SKM-1 treated with dmso at 0.1 percent for 144 hours (cell line): Measurements from ENCODE around the gene ABCG8.

Source experiments
- DNase-seq: peaks from one replicate; lab custom pipeline; 2025; ENCODE audit not compliant: unreplicated experiment; lab: John Stamatoyannopoulos, UW

The ABCG8 gene

DNA sequence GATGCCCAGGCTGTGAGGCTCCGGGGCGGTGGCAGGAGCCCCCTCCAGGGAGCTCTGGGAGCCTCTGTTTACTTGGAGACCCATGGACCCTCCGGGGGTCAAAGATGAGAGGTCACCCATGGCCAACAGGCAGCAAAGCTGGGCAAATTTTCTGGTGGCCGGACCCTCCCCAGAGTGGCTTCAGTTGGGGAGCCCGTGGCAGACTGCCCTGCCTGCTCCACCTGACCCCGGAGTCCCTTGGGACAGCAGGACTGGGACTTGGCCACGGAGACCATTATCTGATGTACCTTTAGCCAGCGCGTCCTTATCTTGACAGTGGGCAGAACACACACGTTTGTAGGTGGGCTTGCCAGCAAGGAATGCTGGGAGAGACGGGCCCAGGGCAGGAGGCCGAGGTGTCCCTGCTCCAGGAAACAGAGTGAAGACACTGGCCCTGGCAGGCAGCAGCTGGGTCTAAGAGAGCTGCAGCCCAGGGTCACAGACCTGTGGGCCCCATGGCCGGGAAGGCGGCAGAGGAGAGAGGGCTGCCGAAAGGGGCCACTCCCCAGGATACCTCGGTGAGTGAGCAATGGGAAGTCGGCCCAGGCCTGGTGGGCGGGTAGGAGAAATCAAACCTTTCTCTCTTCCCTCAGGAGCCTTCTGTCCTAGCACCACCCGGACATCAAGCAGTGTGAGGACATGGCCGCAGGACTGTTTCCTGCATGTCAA lies at the start of gene ABCG8, which contains the start of gene ABCG5:
Gene ABCG8, plus strand, starts transcription at position 412 of the 708 bp plus-strand sequence. Its CDS starts 83 bp downstream, at position 495.
Gene ABCG5, minus strand, starts transcription at position 280 of the 708 bp plus-strand sequence. Its CDS starts 160 bp downstream, at position 120.
- DNase-seq: no peak

DNA sequence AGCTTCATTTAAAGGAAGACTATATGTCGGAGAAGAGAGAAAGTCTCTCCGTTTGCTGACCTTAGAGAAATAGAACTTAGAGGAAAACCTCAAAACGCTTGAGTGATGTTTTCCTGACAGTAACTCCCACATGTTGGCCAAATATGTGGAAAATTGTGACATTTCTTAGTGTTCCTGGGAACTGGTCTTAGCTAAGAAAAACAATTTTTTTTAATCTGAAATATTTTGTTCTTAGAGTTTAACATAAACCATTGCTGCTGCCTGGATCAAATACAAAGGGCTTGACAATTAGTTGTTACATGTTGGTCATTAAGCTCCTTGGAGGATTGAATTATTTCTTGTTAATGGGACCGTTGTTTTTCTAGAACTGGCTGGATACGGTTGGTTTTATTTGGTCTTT lies 48.6 kb upstream of the ABCG8 start:
- DNase-seq: no peak

DNA sequence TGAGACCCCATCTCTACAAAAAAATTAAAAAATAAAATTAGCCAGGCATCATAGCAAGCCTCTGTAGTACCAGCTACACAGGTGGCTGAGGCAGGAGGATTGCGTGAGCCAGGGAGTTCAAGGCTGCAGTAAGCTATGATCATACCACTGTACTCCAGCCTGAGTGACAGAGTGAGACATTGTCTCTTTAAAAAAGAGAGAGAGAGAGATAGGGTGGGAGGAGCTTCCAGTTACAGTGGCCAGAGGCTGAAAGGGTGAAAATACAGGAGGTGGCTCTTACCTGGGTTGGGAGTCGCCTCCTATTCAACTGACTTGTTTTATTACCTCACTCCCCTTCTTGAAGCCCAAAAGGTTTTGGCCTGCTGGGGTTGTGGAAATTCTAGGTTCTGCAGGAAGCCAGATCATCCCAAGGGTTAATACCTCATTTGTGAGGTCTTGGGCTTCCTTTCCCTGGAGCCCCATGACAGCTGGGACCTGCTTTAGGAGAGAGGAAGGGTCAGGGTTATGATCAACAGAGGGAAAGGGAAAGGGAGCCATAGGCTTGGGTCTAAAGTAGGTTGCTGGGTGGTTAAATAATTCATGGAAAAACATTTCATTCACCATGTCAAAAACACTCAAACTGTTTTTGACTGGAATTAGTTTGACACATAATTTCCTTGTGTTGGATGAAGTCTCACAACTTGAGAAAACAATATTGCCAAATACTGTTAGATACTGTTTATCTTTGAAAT lies 47.6 kb upstream of the ABCG8 start:
- no peak for DNase-seq

DNA sequence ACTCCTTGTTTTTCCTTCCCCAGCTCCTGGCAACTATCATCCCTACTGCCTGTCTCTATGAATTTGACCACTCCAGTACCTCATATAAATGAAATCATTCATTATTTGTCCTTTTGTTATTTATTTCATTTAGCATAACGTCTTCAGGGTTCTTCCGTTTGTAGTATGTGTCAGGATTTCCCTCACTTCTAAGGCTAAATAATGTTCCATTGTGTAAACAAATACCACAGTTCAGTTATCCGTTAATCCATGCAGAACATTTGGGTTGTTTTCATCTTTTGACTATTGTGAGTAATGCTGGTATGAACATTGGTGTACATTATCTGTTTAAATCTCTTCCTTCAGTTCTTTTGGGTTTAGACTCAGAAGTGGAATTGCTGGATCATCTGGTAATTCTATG lies 46.1 kb upstream of the ABCG8 start:
- no peak for DNase-seq

DNA sequence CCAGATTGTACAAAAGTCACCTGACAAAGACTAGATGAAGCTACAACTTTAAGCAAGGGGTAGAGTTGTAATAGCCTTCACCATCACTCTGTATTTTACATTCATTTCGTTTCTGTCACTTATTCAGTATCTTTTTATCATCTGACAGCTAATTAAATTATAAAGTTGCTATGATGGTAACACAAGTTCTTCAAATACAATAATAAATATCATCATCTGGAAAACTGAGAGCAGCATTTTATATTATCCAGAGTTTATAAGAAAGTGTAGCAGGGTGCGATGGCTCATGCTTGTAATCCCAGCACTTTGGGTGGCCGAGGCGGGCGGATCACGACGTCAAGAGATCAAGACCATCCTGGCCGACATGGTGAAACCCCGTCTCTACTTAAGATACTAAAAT lies 43.8 kb upstream of the ABCG8 start:
- no peak for DNase-seq

DNA sequence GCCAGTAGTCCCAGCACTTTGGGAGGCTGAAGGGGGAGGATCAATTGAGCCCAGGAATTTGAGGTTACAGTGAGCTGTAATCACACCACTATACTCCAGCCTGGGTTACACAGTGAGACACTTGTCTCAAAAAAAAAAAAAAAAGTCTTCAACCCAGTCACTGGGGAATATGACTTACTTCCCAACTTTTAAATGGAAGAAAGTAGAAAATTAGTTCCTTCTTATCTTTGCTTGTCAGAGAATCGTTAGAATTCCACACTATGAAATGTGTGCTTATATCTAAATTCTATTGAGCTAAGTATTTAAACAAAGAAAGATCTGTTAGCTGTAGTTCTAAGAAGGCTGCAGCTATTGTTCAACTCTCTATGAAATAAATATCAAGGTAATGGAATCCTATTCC lies 42.6 kb upstream of the ABCG8 start:
- DNase-seq: no peak

DNA sequence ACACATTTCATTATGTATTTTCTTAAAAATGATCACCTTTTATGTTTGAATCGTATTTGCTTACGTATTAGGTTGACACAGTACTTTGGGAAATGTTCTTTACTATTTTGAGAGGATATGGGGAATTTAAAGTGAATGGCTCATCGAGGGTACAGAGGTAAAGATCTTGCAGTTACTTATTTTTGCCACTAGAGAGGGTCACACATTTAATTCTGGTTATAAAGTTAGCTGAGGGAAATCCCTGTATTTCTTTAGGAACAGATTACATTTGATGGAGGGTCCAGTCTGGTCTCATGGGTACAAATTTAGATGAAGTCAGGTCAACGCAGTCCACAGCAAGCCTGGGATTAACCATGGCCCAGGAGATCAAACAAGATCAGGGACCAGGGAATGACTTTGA lies 40.5 kb upstream of the ABCG8 start:
- peak; percentile 27 for DNase-seq

DNA sequence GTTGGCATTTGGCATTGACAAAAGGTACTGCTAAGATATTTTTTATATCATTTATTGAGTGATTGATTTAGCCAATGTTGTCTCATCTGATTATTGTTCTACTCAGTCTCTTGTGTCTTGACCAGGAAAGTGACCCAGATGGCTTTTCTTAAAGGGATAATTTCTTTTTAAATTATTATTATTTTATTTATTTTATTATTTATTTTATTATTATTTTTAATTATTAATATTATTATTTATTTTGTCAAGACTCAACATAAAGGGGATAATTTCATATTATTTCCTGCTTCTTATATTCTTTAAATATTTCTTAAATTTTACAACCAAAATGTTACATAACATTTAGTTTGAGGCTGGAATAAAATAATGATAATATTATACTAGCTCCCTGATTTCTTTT lies 37.9 kb upstream of the ABCG8 start:
- no peak for DNase-seq

DNA sequence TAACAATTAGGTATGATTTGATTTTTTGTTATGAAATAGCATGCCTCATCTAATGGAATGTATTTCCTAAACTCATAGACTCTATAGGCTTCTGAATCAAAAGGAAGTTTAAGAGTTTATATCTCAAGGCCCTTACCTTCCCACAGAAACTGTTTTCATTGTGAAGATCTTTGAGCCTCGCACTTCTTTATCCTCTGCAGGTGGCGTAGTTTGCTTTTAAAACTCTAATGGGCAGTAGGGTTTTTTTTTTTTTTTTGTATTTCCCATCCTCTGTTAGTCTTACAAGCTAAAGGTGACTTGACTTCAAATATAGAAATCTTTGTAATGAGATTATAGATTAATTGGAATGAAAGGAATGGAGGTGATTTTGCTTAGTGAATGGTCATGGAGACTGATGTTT lies 36.6 kb upstream of the ABCG8 start:
- DNase-seq: no peak

DNA sequence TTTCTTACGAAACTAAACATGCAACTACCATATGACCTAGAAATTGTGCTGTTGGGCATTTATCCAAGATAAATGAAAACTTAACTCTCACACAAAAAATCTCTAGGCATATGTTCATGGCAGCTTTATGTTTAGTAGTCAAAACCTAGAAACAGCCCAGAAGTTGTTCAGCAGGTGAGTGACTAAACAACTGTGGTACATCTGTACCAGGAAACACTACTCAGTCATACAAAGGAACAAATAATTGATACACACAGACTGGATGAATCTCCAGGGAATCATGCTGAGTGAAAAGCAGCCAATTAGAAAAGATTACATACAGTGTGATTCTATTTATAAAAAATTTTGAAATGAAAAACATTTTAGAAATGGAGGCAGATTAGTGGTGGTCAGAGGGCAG lies 35.7 kb upstream of the ABCG8 start:
- no peak for DNase-seq

DNA sequence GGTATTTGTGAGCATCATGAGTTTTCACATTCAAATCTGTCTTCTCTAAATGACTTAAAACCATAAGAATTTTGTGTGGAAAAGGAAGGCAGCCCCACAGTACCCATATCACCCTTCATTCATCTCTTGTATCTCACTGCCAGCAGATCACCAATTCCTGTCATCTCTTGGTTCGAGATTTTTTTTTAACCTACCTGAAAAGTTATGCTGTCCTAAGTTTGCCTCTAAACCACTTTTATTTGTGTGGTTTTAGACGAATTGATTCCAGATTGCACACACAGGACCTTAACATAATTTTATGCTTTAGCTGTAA lies 32.1 kb upstream of the ABCG8 start:
- DNase-seq: no peak

DNA sequence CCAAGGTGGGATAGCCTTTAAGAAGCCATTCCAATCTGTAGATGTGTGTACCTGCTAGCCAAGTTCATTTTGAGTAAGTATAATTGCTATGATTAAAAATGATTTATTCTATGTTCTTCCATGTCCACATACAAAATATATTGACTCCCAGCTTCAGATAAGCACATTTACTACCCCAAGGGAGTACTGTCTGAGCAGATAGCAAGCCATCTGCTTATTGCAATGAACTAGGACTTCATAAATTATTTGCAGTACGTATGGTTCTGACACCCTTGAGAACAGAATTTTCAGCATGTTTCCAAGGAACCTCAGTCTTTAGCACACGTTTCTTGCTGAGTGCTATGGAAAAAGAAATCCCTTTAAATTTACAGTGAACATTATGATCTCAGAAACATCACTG lies 28.3 kb upstream of the ABCG8 start:
- no peak for DNase-seq

DNA sequence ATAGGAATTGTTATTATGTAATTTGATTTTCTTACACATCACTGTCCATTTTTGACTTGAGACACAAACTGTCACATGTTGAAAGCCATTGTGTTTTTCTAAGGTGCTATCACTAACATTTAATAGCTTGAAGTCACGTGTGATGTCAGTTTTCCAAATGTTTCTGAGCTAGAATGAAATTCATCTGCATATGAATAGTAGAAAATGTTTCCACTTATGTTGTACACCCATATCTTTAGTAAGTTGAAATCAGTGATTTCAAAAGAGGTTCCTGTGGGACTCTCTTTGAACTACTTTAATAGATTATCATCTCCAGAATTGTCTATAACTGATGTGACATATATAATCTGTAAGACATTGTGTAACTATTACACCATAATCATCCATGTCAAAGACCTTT lies 27.9 kb upstream of the ABCG8 start:
- DNase-seq: no peak

DNA sequence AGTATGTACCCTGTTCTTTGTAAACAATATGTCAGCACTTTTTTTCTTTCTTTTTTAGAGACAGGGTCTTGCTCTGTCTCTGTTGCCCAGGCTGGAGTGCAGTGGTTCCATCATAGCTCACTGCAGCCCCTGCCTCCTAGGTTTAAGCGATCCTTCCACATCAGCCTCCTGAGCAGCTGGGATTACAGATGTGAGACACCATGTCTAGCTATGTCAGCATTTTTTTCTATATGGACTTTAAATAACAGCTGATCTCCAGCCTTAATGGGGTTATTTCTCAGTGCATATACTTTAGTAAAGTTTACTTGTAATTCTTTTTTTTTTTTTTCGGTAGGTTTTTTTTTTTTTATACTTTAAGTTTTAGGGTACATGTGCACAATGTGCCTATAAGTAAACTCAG lies 26.8 kb upstream of the ABCG8 start:
- DNase-seq: no peak

DNA sequence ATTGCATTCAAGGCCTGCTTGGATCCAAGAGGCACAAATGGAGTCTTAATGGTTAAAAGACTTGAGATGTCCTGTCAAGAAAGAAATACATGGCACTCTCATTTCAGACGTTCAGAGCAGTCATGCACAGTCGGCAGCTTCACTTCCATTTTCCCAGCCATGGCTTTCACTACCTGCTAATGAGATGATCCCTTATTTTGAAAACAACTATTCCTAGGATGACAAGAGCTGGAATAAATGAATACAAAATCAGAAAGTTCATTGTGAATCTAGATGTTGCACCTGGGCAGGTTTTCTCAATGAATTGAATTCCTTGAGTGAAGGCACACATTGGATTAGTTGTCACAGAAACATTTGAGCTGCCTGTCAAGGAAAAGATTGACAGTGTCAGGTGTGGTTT lies 25.8 kb upstream of the ABCG8 start:
- no peak for DNase-seq

DNA sequence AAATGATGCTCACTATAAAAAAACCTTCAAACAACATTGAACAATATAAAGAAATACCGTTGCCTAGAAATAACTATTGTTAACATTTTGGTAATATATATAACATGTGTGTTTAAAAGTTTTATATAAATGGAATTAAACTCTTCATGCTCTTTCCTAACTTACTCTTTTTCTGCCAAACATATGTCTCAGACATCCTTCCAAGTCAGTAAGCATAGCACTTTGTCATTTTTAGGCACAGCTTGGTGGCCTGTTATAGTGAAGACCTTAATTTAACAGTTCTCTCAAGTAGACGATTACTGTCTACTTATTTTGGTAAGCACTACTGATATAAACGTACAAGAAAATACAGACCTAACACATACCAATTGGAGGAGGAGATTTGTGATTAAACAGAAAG lies 24.1 kb upstream of the ABCG8 start:
- DNase-seq: no peak

DNA sequence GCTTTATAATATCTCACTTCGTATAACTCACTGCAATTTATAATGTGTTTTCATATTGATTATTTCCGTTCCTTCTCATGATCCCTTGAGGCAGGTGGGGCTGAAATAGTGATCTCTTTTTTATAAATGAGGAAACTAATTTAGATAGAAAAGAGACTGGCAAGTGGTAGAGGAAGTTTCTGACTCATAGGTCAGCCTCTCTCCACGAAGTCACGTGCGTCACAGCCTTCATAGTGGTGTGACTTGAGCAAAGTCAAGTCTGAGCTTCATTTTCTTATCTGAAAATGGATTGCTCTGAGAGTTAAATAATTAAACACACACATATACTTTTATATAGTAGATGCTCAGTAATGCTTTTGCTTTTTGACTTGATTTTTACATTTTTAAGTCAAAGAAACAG lies 20.0 kb upstream of the ABCG8 start:
- peak; percentile 10 for DNase-seq

DNA sequence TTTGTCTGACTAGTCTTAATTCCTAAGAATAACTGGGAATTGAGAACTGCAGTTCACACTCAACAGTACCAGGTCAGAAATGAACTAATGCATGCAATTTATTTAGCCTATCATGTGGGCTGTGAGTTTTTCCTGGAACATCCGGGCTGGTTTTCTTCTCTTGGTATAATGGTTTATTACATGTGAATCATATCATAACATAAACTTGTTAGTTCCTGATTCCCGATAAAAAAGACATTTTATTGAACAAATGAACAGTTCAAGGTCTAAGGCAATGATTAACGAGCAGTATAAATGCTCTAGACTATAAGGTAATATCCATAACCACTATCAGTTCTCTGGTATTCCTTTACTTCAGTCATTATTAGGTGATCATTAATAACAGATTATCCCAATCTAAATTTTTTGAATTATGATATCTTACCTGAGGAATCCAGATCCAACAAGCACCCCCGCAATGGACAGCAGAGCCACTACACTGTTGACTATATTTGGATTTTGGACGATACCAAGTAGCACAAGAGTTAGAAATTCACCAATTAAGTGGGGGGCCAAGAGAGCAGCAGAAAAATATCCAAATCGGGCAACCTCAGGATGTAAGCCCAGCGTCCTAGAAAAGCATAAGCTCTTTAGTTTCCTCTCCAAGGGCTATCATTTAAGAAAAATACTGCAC lies 19.1 kb upstream of the ABCG8 start:
- no peak for DNase-seq

DNA sequence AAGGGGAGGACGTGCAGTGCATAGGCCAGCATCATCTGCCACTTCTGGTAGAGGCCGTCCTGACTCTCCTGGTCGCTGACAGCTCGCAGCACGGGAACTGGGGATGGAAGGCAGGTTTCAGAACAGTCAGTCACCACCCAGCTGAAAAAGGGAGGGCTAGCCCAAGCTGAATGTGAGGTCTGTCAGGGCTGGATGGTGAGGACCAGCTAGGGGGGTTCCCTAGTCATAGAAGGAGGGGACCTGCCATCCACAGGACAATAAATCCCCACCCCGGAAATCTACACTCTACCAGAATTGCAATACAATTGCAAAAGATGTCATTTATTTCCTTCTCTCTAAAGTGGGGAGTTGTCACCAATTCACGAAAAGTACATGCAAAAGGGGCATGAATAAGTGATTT lies 15.9 kb upstream of the ABCG8 start:
- no peak for DNase-seq

DNA sequence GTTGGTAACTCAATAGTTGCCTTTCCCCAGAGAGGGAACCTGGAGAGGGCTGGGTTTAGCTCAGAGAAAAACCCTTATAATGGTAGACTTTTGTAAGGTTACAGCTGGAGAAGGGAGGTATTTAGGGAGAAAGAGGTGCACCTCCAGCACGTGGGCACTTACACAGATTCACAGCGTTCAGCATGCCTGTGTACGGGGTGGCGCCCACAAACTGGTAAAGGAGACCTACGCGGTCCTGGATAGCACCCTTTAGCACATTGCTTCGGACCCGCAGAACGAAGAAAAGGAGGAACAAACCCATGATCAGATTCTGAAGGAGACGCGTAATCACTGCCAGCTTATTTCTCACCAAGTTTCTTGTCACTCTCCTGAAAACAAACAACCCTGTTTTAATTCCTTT lies 15.0 kb upstream of the ABCG8 start:
- no peak for DNase-seq

DNA sequence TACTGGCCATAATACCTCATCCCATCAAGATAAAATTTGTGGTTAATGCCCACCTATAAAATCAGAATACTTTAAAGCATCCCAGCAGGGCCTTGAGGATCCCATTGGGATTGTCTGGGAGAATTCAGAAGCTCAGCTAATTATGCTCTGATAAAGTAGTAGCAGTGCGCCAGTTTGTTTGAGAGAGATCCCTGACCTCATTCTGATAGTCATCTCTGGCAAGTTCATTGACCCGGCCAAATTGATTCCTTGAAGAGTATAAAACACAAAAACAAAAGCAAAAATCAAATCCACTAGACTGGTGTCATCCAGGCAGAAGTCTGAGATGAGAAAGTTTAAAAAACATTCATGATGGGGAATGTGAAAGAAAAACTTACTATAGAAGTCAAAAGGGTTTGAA lies 14.3 kb upstream of the ABCG8 start:
- no peak for DNase-seq

DNA sequence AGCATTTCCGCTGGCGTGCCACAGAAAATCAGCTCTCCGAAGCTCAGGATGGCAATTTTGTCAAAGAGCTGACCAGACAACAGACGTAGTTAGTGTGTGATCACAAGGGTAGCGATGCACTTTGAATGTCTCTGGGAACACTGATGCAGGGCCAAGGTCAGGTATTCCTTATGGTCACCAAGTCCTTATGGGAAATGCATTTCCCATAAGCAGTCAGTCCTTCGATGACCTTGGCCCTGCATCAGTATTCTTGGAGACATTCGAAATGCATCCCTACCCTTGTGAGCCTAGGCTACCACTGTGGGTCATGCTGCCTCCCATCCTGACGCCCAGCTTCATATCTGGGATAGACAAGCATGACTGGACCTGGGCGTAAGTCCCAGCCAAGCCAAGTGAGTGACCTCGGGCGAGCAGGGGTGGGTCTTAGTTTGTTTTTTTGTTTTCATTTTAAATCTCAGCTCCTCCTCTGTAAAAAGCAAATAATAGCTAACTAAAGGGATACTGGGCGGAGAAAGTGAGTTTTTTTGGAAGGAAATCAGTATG lies 13.7 kb upstream of the ABCG8 start:
- no peak for DNase-seq
